NCI-H2081 (cell line): ENCODE results near the gene DIAPH3.

ENCODE experiments used
- DNase-seq, 2 experiments: peaks; one replicate each; lab custom pipeline; 2025; lab: John Stamatoyannopoulos, UW

Gene DIAPH3

GRCh38 chr13:59873856-59874255, 289.9 kb downstream of the DIAPH3 start:
- no peak for DNase-seq

- no peak for DNase-seq
Observed at GRCh38 chr13:59873309-59873708, 290.4 kb downstream of the DIAPH3 start.

GRCh38 chr13:59867867-59868266, 295.9 kb downstream of the DIAPH3 start:
- DNase-seq, result no peak

GRCh38 chr13:59865398-59865797, 298.3 kb downstream of the DIAPH3 start:
- DNase-seq, result no peak

GRCh38 chr13:59863621-59864020, 300.1 kb downstream of the DIAPH3 start:
- DNase-seq, result no peak

- DNase-seq, result peak in 1 of 2 experiments; percentile 4
Observed at GRCh38 chr13:59861676-59862075, 302.1 kb downstream of the DIAPH3 start.

GRCh38 chr13:59856281-59856810, 307.4 kb downstream of the DIAPH3 start:
- no peak for DNase-seq

GRCh38 chr13:59846845-59847620, 316.7 kb downstream of the DIAPH3 start:
- no peak for DNase-seq

- no peak for DNase-seq
Observed at GRCh38 chr13:59843040-59843439, 320.7 kb downstream of the DIAPH3 start.

- no peak for DNase-seq
Observed at GRCh38 chr13:59842507-59842906, 321.2 kb downstream of the DIAPH3 start.

- DNase-seq, result no peak
Observed at GRCh38 chr13:59839186-59839585, 324.5 kb downstream of the DIAPH3 start.

GRCh38 chr13:59837101-59837500, 326.6 kb downstream of the DIAPH3 start:
- DNase-seq, result no peak

- DNase-seq, result no peak
Observed at GRCh38 chr13:59835569-59835968, 328.2 kb downstream of the DIAPH3 start.

- DNase-seq, result no peak
Observed at GRCh38 chr13:59834801-59835200, 328.9 kb downstream of the DIAPH3 start.

GRCh38 chr13:59829690-59830089, 334.0 kb downstream of the DIAPH3 start:
- no peak for DNase-seq

- no peak for DNase-seq
Observed at GRCh38 chr13:59823486-59823885, 340.2 kb downstream of the DIAPH3 start.

- no peak for DNase-seq
Observed at GRCh38 chr13:59809564-59809963, 354.2 kb downstream of the DIAPH3 start.

GRCh38 chr13:59806801-59807200, 356.9 kb downstream of the DIAPH3 start:
- DNase-seq, result no peak

GRCh38 chr13:59801107-59801880, 362.4 kb downstream of the DIAPH3 start:
- no peak for DNase-seq

- DNase-seq, result no peak
Observed at GRCh38 chr13:59793107-59793506, 370.6 kb downstream of the DIAPH3 start.

GRCh38 chr13:59790626-59791025, 373.1 kb downstream of the DIAPH3 start:
- DNase-seq, result no peak

- DNase-seq, result no peak
Observed at GRCh38 chr13:59789558-59789957, 374.2 kb downstream of the DIAPH3 start.

- no peak for DNase-seq
Observed at GRCh38 chr13:59787679-59788078, 376.0 kb downstream of the DIAPH3 start.
